Fibroblast of villous mesenchyme (primary cell): ENCODE results near the gene EML1. TPM values are rescaled to one million over a fixed set of nuclear protein-coding genes. Genes with fewer than 3 reads are reported as not detected.

Experiments
- DNase-seq: peaks from one replicate; pipeline ENCODE4 v3.0.0-alpha.2; 2010; ENCODE audit warnings: low read depth
- H3K4me3 ChIP-seq: 2 replicates; pipeline ENCODE4 v1.5.1; 2011; ENCODE audit warnings: low read depth, mild to moderate bottlenecking, low read length
- CTCF ChIP-seq: IDR thresholded peaks from 2 replicates; pipeline ENCODE4 v1.5.1; 2012; ENCODE audit warnings: low read depth, mild to moderate bottlenecking, low read length; ENCODE audit not compliant: insufficient read depth
- total RNA-seq: library from RNA; depleted of rRNA; stranded (reverse); fragments of >200 nt; gene quantifications from 2 replicates; pipeline ENCODE4 v1.2.3, GENCODE V29; 2012

The EML1 gene
- total RNA-seq, 1 donor, result 34.5 TPM

GRCh38 chr14:99809859-99810558 lies 16.8 kb downstream of the EML1 start:
- no peak overlapping the region for H3K4me3 ChIP-seq
- no peak for TF ChIP-seq CTCF
- DNase-seq, result no peak

GRCh38 chr14:99810559-99810874 lies 17.3 kb downstream of the EML1 start:
- peak; percentile 63 for DNase-seq
- no peak for TF ChIP-seq CTCF
- H3K4me3 ChIP-seq, result no peak overlapping the region

GRCh38 chr14:99812096-99812750 lies 19.0 kb downstream of the EML1 start:
- H3K4me3 ChIP-seq, result no peak overlapping the region
- no peak for DNase-seq
- TF ChIP-seq CTCF, result no peak

- H3K4me3 ChIP-seq, result no peak overlapping the region
- TF ChIP-seq CTCF, result no peak
Measured at GRCh38 chr14:99812892-99813291, 19.7 kb downstream of the EML1 start.

GRCh38 chr14:99815696-99816095 lies 22.5 kb downstream of the EML1 start:
- DNase-seq, result no peak
- H3K4me3 ChIP-seq, result no peak overlapping the region
- no peak for TF ChIP-seq CTCF

More at GRCh38 chr14:99812892-99813291, 19.7 kb downstream of the EML1 start:
- DNase-seq, result no peak

GRCh38 chr14:99816217-99816616 lies 23.0 kb downstream of the EML1 start:
- no peak for TF ChIP-seq CTCF
- H3K4me3 ChIP-seq, result no peak overlapping the region
- DNase-seq, result no peak
